GM19395 (cell line): ENCODE results near the gene ATP8B1.
"Not testable (repeated sequence)": the region's sequence is repeated elsewhere in the genome, so short reads cannot be mapped to it uniquely, and the experiment has no call there.

ENCODE experiments used
- ATAC-seq: cut with Tn5 transposase; IDR thresholded peaks from one replicate; pipeline ENCODE4 v1.9.1; 2021; ENCODE audit warnings: mild to moderate bottlenecking, moderate library complexity; ENCODE audit not compliant: unreplicated experiment

ATP8B1 gene

GRCh38 chr18:57677262-57678211 is 125.6 kb downstream of the ATP8B1 start:
- ATAC-seq = no peak

GRCh38 chr18:57674891-57675290 is 128.2 kb downstream of the ATP8B1 start:
- ATAC-seq = no peak

GRCh38 chr18:57670046-57670445 is 133.1 kb downstream of the ATP8B1 start:
- ATAC-seq = no peak

- no peak for ATAC-seq
Measured at GRCh38 chr18:57668021-57668420, 135.1 kb downstream of the ATP8B1 start.

GRCh38 chr18:57666818-57667497 is 136.2 kb downstream of the ATP8B1 start:
- no peak for ATAC-seq

- ATAC-seq = no peak
Measured at GRCh38 chr18:57664568-57665165, 138.4 kb downstream of the ATP8B1 start.

- ATAC-seq = no peak
Measured at GRCh38 chr18:57660961-57661360, 142.2 kb downstream of the ATP8B1 start.

- no peak for ATAC-seq
Measured at GRCh38 chr18:57659460-57660102, 143.5 kb downstream of the ATP8B1 start.

- no peak for ATAC-seq
Measured at GRCh38 chr18:57657542-57657941, 145.6 kb downstream of the ATP8B1 start.

- no peak for ATAC-seq
Measured at GRCh38 chr18:57655740-57656139, 147.4 kb downstream of the ATP8B1 start.

GRCh38 chr18:57651914-57652313 is 151.2 kb downstream of the ATP8B1 start:
- ATAC-seq = no peak

- ATAC-seq = peak; percentile 99
Measured at GRCh38 chr18:57649556-57650500, 153.3 kb downstream of the ATP8B1 start.

GRCh38 chr18:57648414-57648813 is 154.7 kb downstream of the ATP8B1 start:
- ATAC-seq = no peak

GRCh38 chr18:57644540-57644939 is 158.6 kb downstream of the ATP8B1 start:
- no peak for ATAC-seq

GRCh38 chr18:57643726-57644125 is 159.4 kb downstream of the ATP8B1 start:
- ATAC-seq = not testable (repeated sequence)

- not testable (repeated sequence) for ATAC-seq
Measured at GRCh38 chr18:57642462-57642861, 160.7 kb downstream of the ATP8B1 start.

- ATAC-seq = no peak
Measured at GRCh38 chr18:57640749-57641148, 162.4 kb downstream of the ATP8B1 start.

GRCh38 chr18:57640236-57640635 is 162.9 kb downstream of the ATP8B1 start:
- ATAC-seq = no peak

GRCh38 chr18:57635003-57635822 is 167.9 kb downstream of the ATP8B1 start:
- no peak for ATAC-seq
